Fibroblast of gingiva (primary cell): ENCODE data around the gene HTRA3.

Experiments
- DNase-seq: peaks from one replicate; pipeline ENCODE4 v3.0.0-alpha.2; 2011; ENCODE audit warnings: low read depth

The HTRA3 gene

GRCh38 chr4:8308856-8309771, 39.6 kb downstream of the HTRA3 start:
- DNase-seq: peak; percentile 34

DNA sequence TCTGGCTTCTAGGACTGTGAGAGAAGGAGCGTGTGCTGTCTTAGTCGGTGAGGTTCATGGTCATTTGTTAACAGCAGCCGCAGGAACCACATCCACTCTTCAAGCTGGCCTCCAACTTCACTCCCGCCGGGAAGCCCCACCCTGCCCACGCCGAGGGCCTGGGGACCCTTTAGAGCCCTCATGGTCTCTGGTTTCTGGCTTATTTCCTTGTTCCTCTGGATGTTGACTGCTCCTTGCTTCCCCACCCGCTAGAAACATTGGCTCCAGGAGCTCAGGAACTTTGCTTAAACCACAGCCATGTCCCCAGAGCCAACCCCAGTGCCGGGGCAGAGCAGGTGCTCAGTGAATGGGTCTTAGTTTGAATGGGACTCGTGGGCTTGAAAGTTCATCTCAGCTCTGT, 40.8 kb downstream of the HTRA3 start:
- DNase-seq: no peak

- no peak for DNase-seq
These were observed 41.8 kb downstream of the HTRA3 start for GRCh38 chr4:8311101-8312068.

GRCh38 chr4:8312069-8312445, 42.5 kb downstream of the HTRA3 start:
- no peak for DNase-seq

DNA sequence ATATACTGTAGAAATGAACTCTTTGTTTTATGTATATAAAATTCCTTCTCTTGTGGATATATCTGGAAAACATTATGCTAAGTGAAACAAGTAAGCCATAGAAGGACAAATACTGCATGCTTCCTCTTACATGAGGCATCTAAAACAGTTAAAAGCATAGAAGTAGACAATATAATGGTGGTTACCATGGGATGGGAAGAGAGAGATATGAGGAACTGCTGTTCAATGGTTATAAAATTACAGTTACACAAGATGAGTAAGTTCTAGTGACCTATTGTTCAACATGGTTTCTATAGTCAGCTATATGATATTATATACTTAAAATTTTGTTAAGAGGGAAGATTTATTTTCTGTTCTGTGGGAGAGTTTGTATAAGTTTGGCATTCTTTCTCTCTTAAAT, 43.4 kb downstream of the HTRA3 start:
- DNase-seq: no peak

DNA sequence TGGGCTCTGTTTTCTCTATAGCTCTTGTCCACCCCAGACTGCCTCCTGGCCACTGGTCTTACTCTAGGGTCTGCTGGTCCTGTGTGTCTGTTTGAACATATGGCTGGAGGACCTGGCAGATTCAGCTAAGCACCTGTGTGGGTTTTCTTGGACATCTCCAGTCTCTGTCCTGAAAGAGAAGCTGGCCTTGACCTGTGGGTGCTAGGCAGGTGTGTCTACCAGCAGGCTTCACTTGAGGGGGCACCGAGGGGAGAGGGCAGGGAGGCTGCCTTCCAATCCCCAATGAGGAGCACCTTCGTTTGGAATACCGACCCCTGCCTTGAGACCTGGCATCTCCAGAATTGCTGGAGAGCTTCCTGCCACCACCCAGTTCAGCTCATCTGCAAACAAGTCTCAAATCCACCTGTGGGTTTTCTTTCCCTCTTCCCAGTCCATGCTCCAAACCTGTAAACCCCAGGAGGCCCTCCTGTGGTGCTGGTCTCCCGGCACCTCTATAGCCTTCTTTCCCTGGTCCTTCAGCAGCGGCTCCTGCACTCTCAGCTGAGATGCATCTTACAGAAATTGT, 45.2 kb downstream of the HTRA3 start:
- DNase-seq: no peak

DNA sequence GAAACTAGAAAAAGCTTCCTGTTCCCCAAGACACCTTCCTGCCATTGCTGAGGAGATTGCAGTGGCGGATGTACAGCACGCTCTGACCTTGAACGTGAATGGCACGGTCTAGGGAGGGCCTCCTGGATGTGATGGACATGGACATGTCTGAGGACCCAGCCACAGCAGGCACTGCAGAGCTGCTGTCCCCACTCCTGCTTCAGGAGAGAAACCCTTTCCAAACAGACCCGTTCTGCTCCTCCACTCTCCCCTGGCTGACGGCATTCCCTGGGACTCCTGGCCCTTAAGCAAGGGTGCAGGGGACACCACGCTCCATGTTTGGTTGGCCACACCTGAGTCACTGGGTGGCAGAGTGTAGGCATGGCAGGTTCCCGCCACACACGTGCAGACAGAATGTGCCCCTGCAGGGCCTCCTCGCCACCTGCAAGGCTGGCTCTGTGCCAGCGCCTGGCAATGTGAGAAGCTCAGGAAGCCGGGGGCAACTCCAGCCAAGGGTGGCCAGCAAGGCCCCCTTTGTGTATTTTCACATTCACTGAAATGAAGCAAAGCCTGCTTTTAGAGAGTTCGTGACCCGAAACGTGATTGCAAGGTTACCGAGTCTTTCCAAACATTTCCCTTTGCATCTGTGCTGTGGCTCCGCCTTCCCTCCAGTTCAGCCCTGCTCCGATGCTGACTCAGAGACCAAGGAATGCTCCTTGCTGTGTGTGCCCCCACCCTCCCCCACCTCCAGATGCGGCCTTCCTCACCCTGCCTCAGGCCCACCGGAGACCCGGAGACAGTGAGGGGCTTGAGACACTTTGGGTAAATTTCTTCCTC, 46.1 kb downstream of the HTRA3 start:
- peak; percentile 69 for DNase-seq

- DNase-seq: no peak
These were observed 46.8 kb downstream of the HTRA3 start for GRCh38 chr4:8316251-8316771.

DNA sequence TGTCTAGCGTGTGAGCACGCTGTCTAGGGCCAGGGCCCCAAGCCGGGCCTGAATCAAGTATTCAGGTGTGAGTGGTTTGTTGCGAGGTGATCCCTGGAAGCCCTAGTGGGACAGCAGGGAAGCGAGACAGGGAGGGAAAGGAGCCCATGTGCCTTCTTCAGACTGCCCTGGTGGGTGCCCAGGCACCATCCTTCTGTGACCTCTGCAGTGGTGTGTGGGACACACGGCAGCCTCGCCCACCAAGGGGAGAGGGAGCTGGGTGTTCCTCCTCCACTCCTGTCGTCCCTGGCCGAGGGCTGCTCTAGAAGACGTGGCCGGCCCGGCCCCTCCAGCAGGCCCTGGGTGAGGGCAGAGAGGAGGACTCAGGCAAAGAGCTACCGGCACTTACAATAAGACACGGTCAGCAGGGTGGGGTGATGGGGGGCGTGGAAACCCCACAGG, 47.4 kb downstream of the HTRA3 start:
- no peak for DNase-seq

DNA sequence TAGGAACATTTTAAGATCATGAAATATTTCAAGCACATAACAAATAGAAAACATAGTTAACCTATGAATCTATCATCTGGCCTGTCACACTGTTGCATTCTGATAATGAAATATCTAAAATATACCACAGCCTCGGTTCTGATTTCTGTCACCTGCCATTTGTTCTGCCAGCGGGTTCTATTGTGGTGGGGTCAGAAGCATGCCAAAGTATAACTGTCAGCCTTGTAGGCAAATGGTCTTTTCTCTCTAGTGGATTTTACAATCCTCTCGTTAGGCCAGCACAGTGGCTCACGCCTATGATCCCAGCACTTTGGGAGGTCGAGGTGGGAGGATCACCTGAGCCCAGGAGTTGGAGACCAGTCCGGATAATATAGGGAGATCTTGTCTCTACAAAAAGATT, 47.9 kb downstream of the HTRA3 start:
- DNase-seq: no peak

DNA sequence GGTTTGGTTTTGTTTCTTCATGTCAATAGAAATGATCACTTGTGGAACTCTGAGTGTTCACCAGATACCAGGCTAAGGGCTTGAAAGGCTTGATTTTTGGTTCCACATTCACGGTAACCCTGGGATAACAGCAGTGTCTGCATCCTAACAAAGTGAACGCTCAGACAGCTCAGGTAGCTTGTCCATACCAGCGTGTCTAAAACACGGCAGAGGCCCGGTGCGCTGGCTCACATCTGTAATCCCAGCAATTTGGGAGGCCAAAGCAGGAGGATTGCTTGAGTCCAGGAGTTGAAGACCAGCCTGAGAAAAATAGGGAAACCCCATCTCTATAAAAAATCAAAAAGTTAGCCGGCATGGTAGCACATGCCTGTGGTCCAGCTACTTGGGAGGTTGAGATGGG, 49.0 kb downstream of the HTRA3 start:
- DNase-seq: no peak

DNA sequence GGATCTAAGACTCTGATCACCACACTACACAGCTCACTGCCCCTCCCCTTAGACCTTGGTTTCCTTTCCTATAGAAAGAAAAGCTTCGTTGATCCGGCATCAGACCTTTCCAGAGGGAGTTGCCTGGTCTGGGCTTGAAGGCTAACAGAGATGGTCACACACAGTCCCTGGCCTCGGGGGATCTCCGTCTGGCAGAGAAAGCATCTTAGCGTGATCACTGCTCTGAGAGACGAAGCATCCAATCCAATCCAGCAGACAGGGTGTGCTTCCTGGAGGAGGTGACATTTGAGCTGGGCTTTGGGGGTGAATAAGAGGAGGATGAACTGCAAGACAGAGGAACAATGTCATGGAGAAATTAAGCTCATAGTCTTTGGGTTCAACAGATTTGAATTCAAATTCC, 49.5 kb downstream of the HTRA3 start:
- no peak for DNase-seq

DNA sequence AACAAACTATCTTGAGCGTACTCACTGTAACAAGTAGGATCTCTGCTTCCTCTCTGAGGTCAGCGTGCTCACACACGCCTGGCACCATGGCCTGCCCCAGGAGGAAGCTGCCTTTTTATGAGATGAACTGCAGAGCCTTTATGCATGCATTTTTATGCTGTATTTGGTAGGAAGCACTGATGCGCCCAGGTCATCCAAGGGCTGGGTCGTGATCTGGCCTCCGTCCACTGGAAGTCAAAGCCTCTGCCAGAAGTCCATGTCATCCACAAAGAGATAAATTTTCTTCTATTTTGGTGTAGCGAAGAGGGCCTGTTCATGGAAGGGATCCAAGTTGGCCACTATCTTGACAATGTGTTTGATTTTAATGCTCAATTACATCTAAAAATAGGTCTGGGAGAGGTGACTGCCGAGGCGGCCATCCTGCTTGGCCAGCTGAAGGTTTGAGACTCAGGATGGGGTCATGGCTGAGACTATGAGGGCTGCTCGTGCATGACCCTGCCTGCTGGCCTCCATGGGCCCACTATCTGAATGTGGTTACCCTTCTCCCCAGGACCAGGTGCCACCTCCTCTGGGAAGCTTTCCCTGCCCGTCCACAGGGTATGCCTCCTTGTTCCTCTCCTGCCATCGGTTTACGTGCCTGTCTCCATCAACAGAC, 50.3 kb downstream of the HTRA3 start:
- DNase-seq: no peak

- no peak for DNase-seq
These were observed 50.8 kb downstream of the HTRA3 start for GRCh38 chr4:8320386-8320750.

DNA sequence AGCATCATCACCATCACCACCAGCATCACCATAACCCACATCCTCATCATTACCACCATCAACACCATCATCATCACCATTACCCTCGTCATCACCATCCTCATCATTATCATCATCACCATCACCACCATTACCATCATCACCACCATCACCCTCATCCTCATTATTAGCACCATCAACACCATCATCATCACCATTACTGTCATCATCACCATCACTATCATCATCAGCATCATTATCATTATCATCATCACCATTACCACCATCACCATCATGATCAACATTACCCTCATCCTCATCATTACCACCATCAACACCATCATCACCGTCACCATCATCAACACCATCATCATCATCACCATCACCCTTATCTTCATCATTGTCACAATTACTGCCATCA, 51.7 kb downstream of the HTRA3 start:
- no peak for DNase-seq

- no peak for DNase-seq
These were observed 52.2 kb downstream of the HTRA3 start for GRCh38 chr4:8321771-8322170.

- no peak for DNase-seq
These were observed 53.5 kb downstream of the HTRA3 start for GRCh38 chr4:8322794-8323704.

GRCh38 chr4:8323947-8324555, 54.5 kb downstream of the HTRA3 start:
- no peak for DNase-seq

GRCh38 chr4:8324640-8325239, 55.2 kb downstream of the HTRA3 start:
- DNase-seq: no peak
